Mesodermal cell (in vitro differentiated cells): Measurements from ENCODE around the gene SNAP91.

Experiments
- H3K27ac ChIP-seq: 2 replicates; pipeline ENCODE4 v1.7.0; 2013; ENCODE audit warnings: mild to moderate bottlenecking, low read depth, low read length, moderate library complexity; ENCODE audit not compliant: severe bottlenecking
- H3K36me3 ChIP-seq: 2 replicates; pipeline ENCODE4 v1.7.1; 2013; ENCODE audit warnings: mild to moderate bottlenecking, low read length, moderate library complexity; ENCODE audit not compliant: control insufficient read depth, insufficient read depth
- H3K4me1 ChIP-seq: one replicate; pipeline ENCODE4 v1.7.1; 2013; ENCODE audit warnings: mild to moderate bottlenecking, low read length; ENCODE audit not compliant: insufficient read depth, control insufficient read depth, poor library complexity, severe bottlenecking
- H3K4me3 ChIP-seq: 2 replicates; pipeline ENCODE4 v1.7.0; 2013; ENCODE audit warnings: low read length, control low read depth, mild to moderate bottlenecking; ENCODE audit not compliant: insufficient read depth, poor library complexity, severe bottlenecking; ENCODE audit errors: extremely low read depth
- H3K9me3 ChIP-seq: 2 replicates; pipeline ENCODE4 v1.7.1; 2013; ENCODE audit warnings: mild to moderate bottlenecking, low read length, moderate library complexity; ENCODE audit not compliant: control insufficient read depth
- WGBS, 2 experiments: methylation state at CpG; one replicate each; pipeline ENCODE4 v1.1.5; 2013; ENCODE audit warnings: missing lambda C conversion rate in 2 of 2; ENCODE audit not compliant: insufficient coverage in 2 of 2; 5-methylcytosine and 5-hydroxymethylcytosine counted together

Gene SNAP91

DNA sequence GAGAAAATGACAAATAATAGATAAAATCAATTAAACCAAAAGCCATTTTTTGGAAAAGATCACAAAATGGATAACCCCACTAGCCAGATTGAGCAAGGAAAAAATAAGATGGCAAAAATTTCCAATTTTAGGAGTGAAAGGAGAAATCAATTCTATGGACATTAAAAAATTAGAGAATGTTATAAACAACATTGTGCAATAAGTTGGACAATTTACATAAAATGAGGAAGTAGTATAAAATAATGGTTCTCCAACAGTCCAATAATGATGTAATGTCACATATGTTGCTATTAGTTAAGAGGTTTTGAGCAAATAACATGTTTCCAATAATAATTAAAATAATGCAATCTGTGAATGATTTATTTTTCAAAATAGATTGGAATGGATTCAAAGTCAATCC, 3.1 kb upstream of the SNAP91 start:
- no peaks in the 10 kb centered on the region for H3K9me3 ChIP-seq
- no peaks in the 10 kb centered on the region for H3K36me3 ChIP-seq
- H3K27ac ChIP-seq = no peak overlapping the region
- no peaks in the 10 kb centered on the region for H3K4me1 ChIP-seq
- H3K4me3 ChIP-seq = no peak overlapping the region

DNA sequence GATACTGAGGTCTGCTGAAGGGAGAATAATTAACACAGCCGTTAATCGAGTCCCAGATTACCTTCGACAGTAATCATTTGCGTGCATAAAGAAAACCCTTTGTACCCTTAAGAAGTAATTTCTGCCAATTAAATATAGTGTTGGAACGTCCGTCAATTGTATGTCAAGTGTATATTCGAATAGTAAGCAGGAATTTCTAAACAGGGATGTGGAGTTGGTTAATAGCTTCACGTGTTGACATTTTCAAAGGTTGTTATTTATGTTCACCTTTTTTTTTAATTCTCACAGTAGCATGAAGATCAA, 798 bp upstream of the SNAP91 start:
- no peaks in the 10 kb centered on the region for H3K9me3 ChIP-seq
- H3K27ac ChIP-seq = no peak overlapping the region
- WGBS, 2 experiments = 36 to 48% methylated on average over 4 to 6 of the region's 8 CpGs
- no peak overlapping the region for H3K4me3 ChIP-seq
- no peaks in the 10 kb centered on the region for H3K36me3 ChIP-seq
- H3K4me1 ChIP-seq = no peaks in the 10 kb centered on the region

DNA sequence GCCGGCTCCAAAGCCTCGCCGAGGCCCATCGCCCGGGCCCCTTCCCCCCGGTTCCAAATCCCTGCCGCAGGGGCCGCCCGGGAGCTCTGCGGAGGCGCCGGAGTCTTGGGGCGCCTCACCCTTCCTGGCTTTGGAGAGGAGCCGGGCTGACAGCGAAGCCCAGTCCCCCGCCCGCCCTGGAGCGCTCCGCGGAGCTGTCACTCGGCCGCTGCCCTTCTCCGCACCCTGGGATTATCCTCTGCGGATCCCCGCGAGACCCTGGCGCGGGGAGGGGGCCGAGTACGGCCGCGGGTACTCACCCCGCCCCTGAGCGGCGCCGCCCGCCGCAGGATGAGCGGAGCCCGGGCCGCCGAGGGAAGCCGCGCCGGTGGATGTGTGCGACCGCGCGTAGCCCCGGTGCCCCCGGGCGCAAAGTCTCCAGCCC, 343 bp downstream of the SNAP91 start:
- no peaks in the 10 kb centered on the region for H3K36me3 ChIP-seq
- WGBS, 2 experiments = 0 to 1% methylated on average over 35 to 41 of the region's 52 CpGs

DNA sequence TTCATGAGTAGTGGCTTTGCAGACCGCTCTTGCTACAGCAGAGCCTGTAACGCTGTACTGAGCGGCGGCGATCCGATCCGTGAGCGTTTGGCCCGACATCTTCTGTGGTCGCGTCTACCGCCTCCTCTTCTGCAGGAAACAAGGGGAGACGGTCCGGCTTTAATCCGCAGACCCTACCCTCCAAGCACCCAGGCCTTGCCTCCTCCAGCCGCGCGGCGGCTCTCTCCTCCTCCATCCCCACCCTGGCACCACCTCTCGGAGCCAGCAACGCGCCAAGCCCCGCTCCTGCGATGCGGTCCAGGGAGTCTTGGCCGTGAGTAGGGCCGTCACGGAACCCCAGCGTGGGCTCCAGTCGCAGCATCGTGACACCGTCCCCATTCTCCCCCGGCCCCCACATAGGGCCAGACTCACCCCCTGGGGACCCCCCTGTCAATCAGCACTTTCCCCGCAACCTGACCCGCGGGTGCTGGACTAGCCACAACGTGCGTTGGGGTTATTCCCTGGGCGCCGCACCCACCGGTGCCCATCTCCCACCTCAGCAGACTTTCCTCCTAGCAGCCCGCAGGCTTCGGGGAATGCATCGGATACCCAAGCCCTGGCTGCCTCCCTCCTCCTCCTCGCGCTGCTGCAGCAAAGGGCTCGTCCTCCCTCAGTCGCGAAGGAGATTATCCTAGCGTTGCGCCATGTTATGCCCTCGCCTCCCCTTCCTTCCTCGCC, 914 bp downstream of the SNAP91 start:
- no peaks in the 10 kb centered on the region for H3K36me3 ChIP-seq
- H3K9me3 ChIP-seq = no peaks in the 10 kb centered on the region
- H3K27ac ChIP-seq = no peak overlapping the region
- WGBS, 2 experiments = 1 to 2% methylated on average over 34 to 39 of the region's 53 CpGs
- no peaks in the 10 kb centered on the region for H3K4me1 ChIP-seq
- H3K4me3 ChIP-seq = peak overlapping the region; percentile 53

More for the DNA sequence above, 343 bp downstream of the SNAP91 start:
- H3K27ac ChIP-seq = no peak overlapping the region
- H3K9me3 ChIP-seq = no peaks in the 10 kb centered on the region
- peak overlapping the region; percentile 53 for H3K4me3 ChIP-seq
- H3K4me1 ChIP-seq = no peaks in the 10 kb centered on the region

DNA sequence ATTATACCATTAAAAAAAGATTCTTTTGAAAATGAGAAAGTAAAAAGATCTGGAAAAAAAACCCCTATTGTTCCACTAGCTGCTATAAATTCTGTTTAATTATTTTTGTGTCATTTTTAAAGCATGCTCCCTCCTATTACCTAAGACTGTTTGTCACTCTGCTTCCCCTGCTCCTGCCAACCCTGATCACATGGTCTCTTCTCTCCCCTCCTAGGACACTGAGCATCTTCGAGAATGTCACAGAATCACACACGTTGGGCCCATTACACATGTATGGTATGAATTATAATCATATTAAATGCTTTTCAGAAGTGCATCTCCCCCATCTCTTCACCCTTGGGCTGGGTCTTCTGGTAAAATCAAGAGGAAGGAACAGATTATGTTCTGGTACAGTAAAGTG, 6.2 kb downstream of the SNAP91 start:
- Histone ChIP-seq H3K27ac (no peak overlapping the region), H3K36me3 (no peaks in the 10 kb centered on the region), H3K4me3 (no peak overlapping the region), H3K4me1 (no peaks in the 10 kb centered on the region), H3K9me3 (no peaks in the 10 kb centered on the region)
- no CpG with 5 or more reads among the region's 2 CpGs for WGBS, 2 experiments

DNA sequence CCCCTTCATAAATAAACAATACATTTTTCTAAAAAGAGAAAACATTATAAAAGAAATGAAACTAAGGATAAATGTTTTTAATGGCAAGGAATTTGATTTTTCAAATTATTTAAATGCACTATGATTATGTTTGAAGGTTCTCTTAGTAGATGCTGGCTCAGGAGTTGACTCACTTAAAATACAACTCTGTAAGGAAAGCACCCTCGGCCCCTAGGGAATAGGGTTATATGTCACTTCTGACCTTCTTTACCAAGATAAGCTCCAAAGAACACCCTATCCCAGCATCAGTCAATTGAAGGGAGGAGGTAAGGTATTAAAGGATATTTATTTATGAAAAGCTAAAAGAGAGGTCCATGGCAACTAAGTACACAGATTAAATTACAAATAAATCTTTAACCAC, 6.8 kb downstream of the SNAP91 start:
- Histone ChIP-seq H3K27ac (no peak overlapping the region), H3K4me3 (no peak overlapping the region), H3K4me1 (no peaks in the 10 kb centered on the region), H3K9me3 (no peaks in the 10 kb centered on the region), H3K36me3 (no peaks in the 10 kb centered on the region)
- no CpG with 5 or more reads among the region's 1 CpG for WGBS, 2 experiments

DNA sequence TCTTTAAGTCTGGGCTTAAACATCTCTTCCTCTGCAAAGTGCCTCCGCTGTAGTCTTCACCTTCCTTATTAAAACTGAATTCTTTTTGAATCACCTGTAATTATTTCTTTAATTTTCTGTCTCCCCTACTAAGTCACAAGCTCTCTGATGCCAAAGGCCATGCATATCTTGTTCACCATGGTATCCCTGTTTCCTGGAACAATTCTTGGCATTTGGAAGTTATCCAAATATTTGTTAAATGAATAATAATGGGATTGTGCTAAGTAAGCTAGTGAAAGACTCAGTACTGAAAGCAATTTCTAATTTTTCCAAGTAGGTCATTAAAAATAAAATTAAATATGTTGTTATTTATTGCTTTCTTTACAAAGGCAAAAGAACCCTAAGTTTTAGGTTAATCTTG, 12.2 kb downstream of the SNAP91 start:
- WGBS, 2 experiments = 67 to 100% methylated on average over 1 of the region's 1 CpG
- H3K36me3 ChIP-seq = no peaks in the 10 kb centered on the region
- no peaks in the 10 kb centered on the region for H3K4me1 ChIP-seq
- H3K4me3 ChIP-seq = no peak overlapping the region
- no peak overlapping the region for H3K27ac ChIP-seq
- no peaks in the 10 kb centered on the region for H3K9me3 ChIP-seq

DNA sequence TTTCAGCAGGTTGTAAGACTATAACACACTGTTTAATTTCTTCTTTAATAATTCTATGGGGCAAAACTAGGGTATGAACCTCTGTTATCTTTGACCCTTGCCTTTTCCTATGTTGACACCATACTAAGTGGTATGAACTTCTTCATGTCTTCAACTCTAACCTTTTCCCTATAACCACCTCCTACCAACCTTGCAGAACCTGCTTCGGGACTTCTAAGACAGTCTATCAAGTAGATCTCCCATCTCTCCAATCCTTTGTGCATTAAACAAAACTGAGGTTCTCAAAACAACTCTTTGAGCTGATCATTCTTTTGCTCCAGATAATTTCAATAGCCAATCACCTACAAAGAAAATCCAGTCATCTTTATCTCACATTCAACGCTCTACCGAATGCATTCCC, 23.4 kb downstream of the SNAP91 start:
- 87 to 89% methylated on average over 3 of the region's 3 CpGs for WGBS, 2 experiments
- no peaks in the 10 kb centered on the region for H3K36me3 ChIP-seq

DNA sequence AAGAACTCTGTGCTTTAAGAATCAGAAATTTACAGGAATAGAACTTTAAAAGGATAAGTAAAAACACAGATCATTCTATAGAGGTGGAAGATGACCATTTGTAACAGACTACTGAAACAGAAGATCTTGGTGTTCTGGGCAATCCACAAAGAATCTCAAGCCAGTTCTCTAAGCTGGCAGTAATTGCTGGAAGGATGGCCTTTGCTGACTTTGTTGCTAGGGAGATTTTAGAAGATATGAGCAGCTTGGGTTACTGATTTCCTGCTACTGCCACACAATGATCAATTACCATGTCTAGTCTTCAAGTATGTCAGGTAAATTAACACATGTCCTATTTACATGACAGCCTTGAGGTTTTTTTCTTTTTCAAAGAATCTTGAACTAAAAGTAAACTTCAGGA, 31.1 kb downstream of the SNAP91 start:
- Histone ChIP-seq H3K9me3 (no peaks in the 10 kb centered on the region), H3K4me1 (no peaks in the 10 kb centered on the region), H3K27ac (no peak overlapping the region), H3K4me3 (no peak overlapping the region), H3K36me3 (no peaks in the 10 kb centered on the region)

More for the DNA sequence above, 23.4 kb downstream of the SNAP91 start:
- Histone ChIP-seq H3K4me1 (no peaks in the 10 kb centered on the region), H3K9me3 (no peaks in the 10 kb centered on the region), H3K4me3 (no peak overlapping the region), H3K27ac (no peak overlapping the region)

DNA sequence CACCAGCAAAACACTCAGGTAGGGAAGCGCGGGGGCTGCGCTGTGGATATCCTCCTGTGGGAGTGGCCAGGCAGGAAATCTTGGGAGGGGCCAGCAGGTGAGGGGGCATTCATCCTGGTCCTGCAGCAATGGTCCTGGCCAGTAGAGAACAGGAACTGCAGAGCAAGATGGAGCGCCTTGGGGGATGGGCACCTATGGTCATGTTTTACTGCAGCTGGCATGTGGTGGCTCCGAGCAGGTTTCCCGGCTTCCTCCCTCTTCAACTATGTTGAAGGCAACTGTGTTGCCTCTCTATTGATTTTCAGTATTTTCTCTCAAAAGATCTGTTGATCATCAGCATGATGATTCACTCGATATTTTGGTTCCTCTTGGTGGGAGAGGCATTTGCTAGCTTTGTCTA, 70.9 kb downstream of the SNAP91 start:
- WGBS, 2 experiments = 93 to 95% methylated on average over 3 to 7 of the region's 7 CpGs
- H3K9me3 ChIP-seq = no peaks in the 10 kb centered on the region
- peaks cover 10% of the 10 kb centered on the region for H3K4me1 ChIP-seq

DNA sequence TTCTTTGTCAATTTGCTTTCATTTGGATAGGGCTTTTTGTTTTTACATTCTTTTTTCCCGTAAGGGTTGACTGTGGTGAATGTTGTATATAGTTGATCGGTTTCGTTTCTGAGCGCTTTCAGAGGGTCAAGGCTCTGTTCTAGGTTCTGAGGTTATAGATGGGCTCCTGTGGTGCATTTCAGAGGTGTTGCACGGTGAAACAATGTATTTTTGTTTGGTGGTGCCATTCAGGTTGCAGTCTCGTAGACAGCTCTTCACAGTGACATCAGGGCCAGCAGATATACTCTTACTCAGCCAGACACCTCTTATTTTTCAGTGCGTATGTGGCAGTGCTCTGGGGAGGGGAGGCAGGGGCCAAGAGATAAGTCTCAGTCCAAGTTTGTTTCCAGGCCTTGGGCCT, 72.1 kb downstream of the SNAP91 start:
- 90 to 100% methylated on average over 3 to 4 of the region's 7 CpGs for WGBS, 2 experiments
- H3K36me3 ChIP-seq = no peaks in the 10 kb centered on the region
- H3K9me3 ChIP-seq = no peaks in the 10 kb centered on the region
- H3K4me1 ChIP-seq = peaks cover 10% of the 10 kb centered on the region
- no peak overlapping the region for H3K4me3 ChIP-seq
- H3K27ac ChIP-seq = no peak overlapping the region

More for the DNA sequence above, 70.9 kb downstream of the SNAP91 start:
- H3K4me3 ChIP-seq = no peak overlapping the region
- no peaks in the 10 kb centered on the region for H3K36me3 ChIP-seq
- no peak overlapping the region for H3K27ac ChIP-seq
